Osteoblast (primary cell): ENCODE data around the gene IFNGR2. TPM values are rescaled to one million over a fixed set of nuclear protein-coding genes. Genes with fewer than 3 reads are reported as not detected.

Source experiments
- DNase-seq: peaks from one replicate; pipeline ENCODE4 v3.0.0; 2011; ENCODE audit warnings: low spot score, mixed read lengths; ENCODE audit not compliant: insufficient read length; ENCODE audit errors: missing footprints
- H2AFZ ChIP-seq: 2 replicates; pipeline ENCODE4 v1.6.0; 2011; ENCODE audit warnings: mild to moderate bottlenecking, low read length
- H3K27ac ChIP-seq: 2 replicates; pipeline ENCODE4 v1.5.1; 2011; ENCODE audit warnings: mild to moderate bottlenecking, low read depth, low read length, moderate library complexity
- H3K27me3 ChIP-seq: 2 replicates; pipeline ENCODE4 v1.6.0; 2012; ENCODE audit warnings: mild to moderate bottlenecking, control low read depth, inconsistent platforms, low read length, moderate library complexity; ENCODE audit not compliant: insufficient read depth
- H3K36me3 ChIP-seq: 2 replicates; pipeline ENCODE4 v1.5.1; 2011; ENCODE audit warnings: mild to moderate bottlenecking, low read length, control low read depth, moderate library complexity; ENCODE audit not compliant: insufficient read depth
- H3K4me1 ChIP-seq: 2 replicates; pipeline ENCODE4 v1.5.1; 2011; ENCODE audit warnings: mild to moderate bottlenecking, low read length, control low read depth, moderate library complexity; ENCODE audit not compliant: insufficient read depth
- H3K4me2 ChIP-seq: 2 replicates; pipeline ENCODE4 v1.6.0; 2011; ENCODE audit warnings: mild to moderate bottlenecking, low read length; ENCODE audit not compliant: insufficient read depth
- H3K4me3 ChIP-seq: fragments of 200-600 bp; sonication (generic); 3 replicates; pipeline ENCODE4 v1.5.1; 2012; ENCODE audit warnings: mild to moderate bottlenecking, low read length, inconsistent platforms; ENCODE audit not compliant: insufficient read depth
- H3K79me2 ChIP-seq: 2 replicates; pipeline ENCODE4 v1.6.0; 2012; ENCODE audit warnings: mild to moderate bottlenecking, low read length, control low read depth, inconsistent platforms; ENCODE audit not compliant: insufficient read depth
- H3K9me3 ChIP-seq: 2 replicates; pipeline ENCODE4 v1.5.1; 2011; ENCODE audit warnings: low read depth, low read length, control low read depth
- H4K20me1 ChIP-seq: 2 replicates; pipeline ENCODE4 v1.6.0; 2012; ENCODE audit warnings: mild to moderate bottlenecking, low read length, control low read depth; ENCODE audit not compliant: insufficient read depth
- CTCF ChIP-seq: IDR thresholded peaks from 2 replicates; pipeline ENCODE4 v1.5.1; 2011; ENCODE audit warnings: mild to moderate bottlenecking, low read depth, low read length, moderate library complexity; ENCODE audit errors: extremely low read depth
- total RNA-seq: library from RNA; depleted of rRNA; stranded (reverse); fragments of >200 nt; gene quantifications from 2 replicates; pipeline ENCODE4 v1.2.3, GENCODE V29; 2012

The IFNGR2 gene
- total RNA-seq, 1 donor, result 60.1 TPM

- TF ChIP-seq CTCF, result no peak
- Histone ChIP-seq H3K4me1 (peaks cover 16% of the 10 kb centered on the region), H3K27ac (no peak overlapping the region), H3K27me3 (no peaks in the 10 kb centered on the region), H3K9me3 (peaks cover 12% of the 10 kb centered on the region), H3K36me3 (no peaks in the 10 kb centered on the region), H3K79me2 (no peaks in the 10 kb centered on the region), H2AFZ (no peak overlapping the region), H4K20me1 (no peaks in the 10 kb centered on the region), H3K4me2 (no peak overlapping the region), H3K4me3 (no peak overlapping the region)
- no peak for DNase-seq
Observed at GRCh38 chr21:33364830-33365229, 38.4 kb upstream of the IFNGR2 start.

DNA sequence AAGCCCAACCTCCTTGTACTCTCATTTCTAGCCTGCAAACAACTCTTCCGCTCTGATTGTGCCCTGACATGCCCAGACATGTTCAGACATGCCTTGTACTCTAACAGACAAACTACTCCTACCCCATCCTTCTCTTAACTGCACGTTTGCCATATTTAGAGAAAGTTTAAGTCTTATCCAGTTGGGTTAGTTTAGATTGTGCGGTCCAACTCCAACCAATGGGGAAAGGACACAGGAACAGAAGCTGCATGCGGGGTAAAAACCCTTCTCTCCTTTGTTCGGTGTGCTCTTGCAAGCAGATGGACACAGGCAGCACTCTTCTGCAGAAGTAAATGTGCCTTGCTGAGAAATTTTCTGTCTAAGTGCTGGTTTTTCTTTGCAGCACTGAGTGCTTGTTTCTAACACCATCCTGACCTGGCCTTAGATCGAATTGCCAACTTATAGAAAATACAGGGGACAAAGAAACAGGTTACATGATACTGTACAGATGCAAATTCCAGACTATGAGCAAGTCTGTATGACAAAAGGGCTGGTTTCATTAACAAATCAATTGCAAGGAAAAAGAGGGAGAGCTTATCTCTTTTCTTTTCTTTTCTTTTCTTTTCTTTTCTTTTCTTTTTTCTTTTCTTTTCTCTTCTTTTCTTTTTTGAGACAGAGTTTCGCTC is 35.8 kb upstream of the IFNGR2 start:
- H2AFZ ChIP-seq, result no peak overlapping the region
- no peaks in the 10 kb centered on the region for H3K79me2 ChIP-seq
- no peaks in the 10 kb centered on the region for H4K20me1 ChIP-seq
- no peaks in the 10 kb centered on the region for H3K36me3 ChIP-seq
- no peaks in the 10 kb centered on the region for H3K4me1 ChIP-seq
- H3K27ac ChIP-seq, result no peak overlapping the region
- no peaks in the 10 kb centered on the region for H3K27me3 ChIP-seq
- no peak for TF ChIP-seq CTCF
- DNase-seq, result no peak
- H3K4me2 ChIP-seq, result no peak overlapping the region
- H3K9me3 ChIP-seq, result peaks cover 12% of the 10 kb centered on the region
- H3K4me3 ChIP-seq, result no peak overlapping the region

DNA sequence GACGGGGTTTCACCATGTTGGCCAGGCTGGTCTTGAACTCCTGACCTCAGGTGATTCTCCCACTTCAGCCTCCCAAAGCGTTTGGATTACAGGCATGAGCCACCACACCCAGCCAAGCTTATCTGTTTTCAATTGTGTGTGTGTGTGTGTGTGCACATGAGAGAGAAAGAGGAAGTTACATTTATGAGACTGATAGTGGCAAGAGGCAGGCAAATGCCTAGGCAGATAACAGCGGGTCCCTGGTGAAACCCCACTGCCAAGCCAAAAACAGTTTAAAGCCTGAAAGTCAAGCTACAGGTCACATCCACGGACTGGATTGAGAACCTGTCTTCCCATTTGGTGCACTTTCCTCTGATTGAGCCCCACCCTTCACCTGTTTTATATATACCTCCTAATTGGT is 35.1 kb upstream of the IFNGR2 start:
- no peak for TF ChIP-seq CTCF
- Histone ChIP-seq H4K20me1 (no peaks in the 10 kb centered on the region), H3K27ac (no peak overlapping the region), H3K36me3 (no peaks in the 10 kb centered on the region), H3K9me3 (peaks cover 12% of the 10 kb centered on the region), H3K79me2 (no peaks in the 10 kb centered on the region), H2AFZ (no peak overlapping the region), H3K4me3 (no peak overlapping the region), H3K4me2 (no peak overlapping the region), H3K27me3 (no peaks in the 10 kb centered on the region), H3K4me1 (no peaks in the 10 kb centered on the region)
- no peak for DNase-seq

DNA sequence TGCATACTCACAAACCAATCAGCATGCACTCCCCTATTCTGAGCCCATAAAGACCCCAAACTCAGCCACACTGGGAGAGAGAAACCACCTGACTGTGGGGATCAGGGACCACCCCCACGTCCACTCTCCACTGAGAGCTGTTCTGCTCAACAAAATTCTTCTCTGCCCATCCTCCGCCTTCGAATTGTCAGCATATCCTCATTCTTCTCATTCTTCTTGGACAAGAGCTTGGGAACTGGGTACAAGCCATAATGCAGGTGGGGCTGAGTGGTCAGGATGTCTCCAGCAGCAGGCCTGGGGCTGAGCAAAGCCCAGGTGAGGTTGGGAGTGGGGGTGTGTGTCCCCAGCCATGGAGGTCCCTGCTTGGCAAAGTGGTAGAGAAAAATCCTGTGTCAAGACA is 34.6 kb upstream of the IFNGR2 start:
- Histone ChIP-seq H4K20me1 (no peaks in the 10 kb centered on the region), H3K36me3 (no peaks in the 10 kb centered on the region), H2AFZ (no peak overlapping the region), H3K4me3 (no peak overlapping the region), H3K27ac (no peak overlapping the region), H3K9me3 (peaks cover 12% of the 10 kb centered on the region), H3K4me1 (peaks cover 4% of the 10 kb centered on the region), H3K4me2 (no peak overlapping the region), H3K79me2 (no peaks in the 10 kb centered on the region), H3K27me3 (no peaks in the 10 kb centered on the region)
- no peak for DNase-seq
- TF ChIP-seq CTCF, result no peak
